Stomach (tissue), 9 donors: ENCODE results near the gene SESN2. TPM values are rescaled to one million over a fixed set of nuclear protein-coding genes. Genes with fewer than 3 reads are reported as not detected.

Source experiments
- DNase-seq, 2 donors: peaks; one replicate each; pipeline versions ENCODE4 v3.0.0 to v3.0.0-alpha.2; 2013 to 2019
- H3K27ac ChIP-seq, 5 donors: fragments of 200-600 bp in 4 of 5; sonication (generic) in 4 of 5; one replicate each; pipeline ENCODE4 v1.5.1; 2013 to 2019; ENCODE audit warnings: mild to moderate bottlenecking in 1 of 5, moderate library complexity in 1 of 5
- H3K27me3 ChIP-seq, 3 donors: fragments of 200-600 bp; sonication (generic); one replicate each; pipeline ENCODE4 v1.5.1; 2017 to 2019; ENCODE audit warnings: mixed run types in 1 of 3
- H3K36me3 ChIP-seq, 4 donors: fragments of 200-600 bp; sonication (generic); 1 replicate in 3 of 4; 2 replicates in 1 of 4; pipeline ENCODE4 v1.5.1; 2016 to 2019
- H3K4me1 ChIP-seq, 4 donors: fragments of 200-600 bp; sonication (generic); one replicate each; pipeline ENCODE4 v1.5.1; 2016 to 2019
- H3K4me3 ChIP-seq, 4 donors: fragments of 200-600 bp; sonication (generic) in 3 of 4; one replicate each; pipeline ENCODE4 v1.5.1; 2016 to 2019; ENCODE audit warnings: mild to moderate bottlenecking in 1 of 4
- H3K9me3 ChIP-seq, 4 donors: fragments of 200-600 bp; sonication (generic); one replicate each; pipeline ENCODE4 v1.5.1; 2016 to 2019
- POLR2A ChIP-seq, 4 donors: fragments of 450-650 bp; IDR thresholded peaks; one replicate each; pipeline ENCODE4 v1.6.1; 2016; ENCODE audit warnings: antibody characterized with exemption in 4 of 4, control low read depth in 2 of 4, mild to moderate bottlenecking in 1 of 4, moderate library complexity in 1 of 4
- POLR2AphosphoS5 ChIP-seq, 3 donors: sonication (generic); formaldehyde crosslinking; IDR thresholded peaks; one replicate each; pipeline ENCODE4 v1.6.1; 2016; ENCODE audit warnings: antibody characterized with exemption in 3 of 3
- WGBS, 5 donors: extraction: QIAGEN DNeasy Blood & Tissue Kit in 3 of 5; methylation state at CpG; one replicate each; pipeline versions ENCODE4 v1.1.5 to v1.1.7; 2013 to 2018; 5-methylcytosine and 5-hydroxymethylcytosine counted together
- intact Hi-C: fragments of 100-400 bp; cut with DNase I; formaldehyde crosslinking; loops from one replicate; pipeline ENCODE4 v1.15.1; 2023; ENCODE audit warnings: low total_unique reads
- polyA plus RNA-seq, 3 donors: library from polyadenylated mRNA; stranded (reverse); fragments of 200-250 nt; gene quantifications; one replicate each; pipeline ENCODE4 v1.2.3, GENCODE V29; 2013
- total RNA-seq, 5 donors: library from RNA; depleted of rRNA; stranded (reverse); fragments of >200 nt; gene quantifications; one replicate each; pipeline versions ENCODE4 v1.1.0 to v1.2.3, GENCODE V29; 2014 to 2016
- donor health status: healthy with polysubstance abuse.
- donor health status: Bipolar disorder and iron deficiency.
- donor health status: healthy.

Gene SESN2
- total and polyA plus RNA-seq, 8 donors, result 2.3 to 20.3 (median 6.3) TPM

GRCh38 chr1:28328228-28328648 lies 68.9 kb downstream of the SESN2 start:
- Histone ChIP-seq H3K27me3 (no peaks in the 10 kb centered on the region), H3K4me3 (peak overlapping the region; percentile 55 to 66 (median 64)), H3K9me3 (no peaks in the 10 kb centered on the region), H3K4me1 (peaks cover 15 to 34% (median 20%) of the 10 kb centered on the region in 4 donors), H3K27ac (peak overlapping the region in 4 of 5 donors; percentile 86 to 97 (median 88)), H3K36me3 (peaks cover 15 to 29% (median 28%) of the 10 kb centered on the region in 4 donors)
- no peak for TF ChIP-seq POLR2A (IDR thresholded peaks at IDR 0.05)
- 64 to 78% (median 67%) methylated on average over 16 of the region's 16 CpGs for WGBS, 5 donors
- DNase-seq, result no peak
- intact Hi-C loops, result loop anchor here (10.0 kb wide), 1 partner anchor 63 kb away; no protein-coding TSS in a partner anchor

DNA sequence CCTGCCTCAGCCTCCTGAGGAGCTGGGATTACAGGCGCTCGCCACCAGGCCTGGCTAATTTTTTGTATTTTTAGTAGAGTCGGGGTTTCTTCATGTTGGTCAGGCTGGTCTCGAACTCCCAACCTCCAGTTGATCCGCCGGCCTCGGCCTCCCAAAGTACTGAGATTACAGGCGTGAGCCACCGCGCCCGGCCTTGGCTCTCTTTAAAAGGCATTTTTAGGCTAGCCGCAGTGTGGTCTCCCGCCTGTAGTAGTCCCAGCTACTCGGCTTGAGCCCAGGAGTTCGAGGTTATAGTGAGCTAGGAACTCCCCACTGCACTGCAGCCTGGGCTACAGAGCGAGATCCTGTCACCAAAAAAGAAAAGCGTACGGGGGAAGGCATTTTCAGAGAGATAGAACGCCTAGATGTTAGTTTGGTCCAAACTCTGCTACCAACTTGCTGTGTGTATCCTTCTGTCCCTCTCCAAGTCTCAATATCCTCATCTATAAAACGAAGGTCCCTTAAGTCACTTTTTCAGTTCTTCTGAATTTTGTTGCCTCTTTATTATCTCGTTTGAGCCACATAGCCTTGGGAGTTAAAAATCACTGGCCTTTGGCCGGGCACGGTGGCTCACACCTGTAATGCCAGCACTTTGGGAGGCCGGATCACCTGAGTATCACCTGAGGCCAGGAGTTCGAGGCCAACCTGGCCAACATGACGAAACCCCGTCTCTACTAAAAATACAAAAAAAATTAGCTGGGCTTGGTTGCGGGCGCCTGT lies 70.3 kb downstream of the SESN2 start:
- Histone ChIP-seq H3K4me3 (peak overlapping the region; percentile 55 to 66 (median 64)), H3K9me3 (no peaks in the 10 kb centered on the region), H3K27ac (peak overlapping the region; percentile 85 to 97 (median 87)), H3K36me3 (peaks cover 25 to 42% (median 41%) of the 10 kb centered on the region in 4 donors), H3K27me3 (no peaks in the 10 kb centered on the region), H3K4me1 (peaks cover 15 to 34% (median 20%) of the 10 kb centered on the region in 4 donors)
- no peak for TF ChIP-seq POLR2A (IDR thresholded peaks at IDR 0.05)
- TF ChIP-seq POLR2AphosphoS5 (IDR thresholded peaks at IDR 0.05), result no peak
- intact Hi-C loops, result loop anchor here (10.0 kb wide), 1 partner anchor 65 kb away; no protein-coding TSS in a partner anchor
- 35 to 42% (median 36%) methylated on average over 27 to 29 of the region's 29 CpGs for WGBS, 5 donors
- DNase-seq, result peak; percentile 32 to 61

Other genes starting within 250 kb of the SESN2 start
- 10 to 100 TPM; 11.1 to 38.2 (median 14.5) TPM for gene EYA3, start 170.9 kb upstream of the SESN2 start, total RNA-seq
- 1 to 10 TPM; 2.9 to 3.6 (median 3.6) TPM for gene EYA3, start 170.9 kb upstream of the SESN2 start, polyA plus RNA-seq
- gene PTAFR, start 82.8 kb upstream of the SESN2 start, total RNA-seq, result 1 to 10 TPM in 3 of 5 donors, under 1 TPM in 1, not detected in 1; 0.45 to 3.5 (median 2.5) TPM
- gene PTAFR, start 82.8 kb upstream of the SESN2 start, polyA plus RNA-seq, result 1 to 10 TPM; 1.2 to 1.9 (median 1.7) TPM
- gene DNAJC8, start 26.5 kb upstream of the SESN2 start, total RNA-seq, result 100 to 1,000 TPM in 1 of 5 donors, 10 to 100 TPM in 4; 38.4 to 111 (median 79.7) TPM
- 10 to 100 TPM; 59.5 to 75.6 (median 73.2) TPM for gene DNAJC8, start 26.5 kb upstream of the SESN2 start, polyA plus RNA-seq
- gene ATP5IF1, start 23.4 kb upstream of the SESN2 start, total RNA-seq, result 100 to 1,000 TPM; 146 to 548 (median 341) TPM
- gene ATP5IF1, start 23.4 kb upstream of the SESN2 start, polyA plus RNA-seq, result 100 to 1,000 TPM; 520 to 559 (median 540) TPM
- 10 to 100 TPM in 4 of 5 donors, 1 to 10 TPM in 1; 9.3 to 30.3 (median 19.6) TPM for gene MED18, start 69.5 kb downstream of the SESN2 start, total RNA-seq
- 10 to 100 TPM; 21.2 to 23.6 (median 21.3) TPM for gene MED18, start 69.5 kb downstream of the SESN2 start, polyA plus RNA-seq
- 10 to 100 TPM; 20.4 to 40.0 (median 25.0) TPM for gene PHACTR4, start 110.2 kb downstream of the SESN2 start, total RNA-seq
- gene PHACTR4, start 110.2 kb downstream of the SESN2 start, polyA plus RNA-seq, result 10 to 100 TPM; 14.1 to 15.1 (median 14.5) TPM
- gene RCC1, start 246.5 kb downstream of the SESN2 start, total RNA-seq, result 100 to 1,000 TPM in 2 of 5 donors, 10 to 100 TPM in 2, 1 to 10 TPM in 1; 6.7 to 116 (median 24.6) TPM
- gene RCC1, start 246.5 kb downstream of the SESN2 start, polyA plus RNA-seq, result 10 to 100 TPM; 24.1 to 25.3 (median 24.3) TPM